GM19438 (cell line): ENCODE measurements around the gene PFKFB3.
A peak's percentile ranks its signal among the peaks of the same experiment; 100 is the strongest.
"Not testable (repeated sequence)": the region's sequence is repeated elsewhere in the genome, so short reads cannot be mapped to it uniquely, and the experiment has no call there.

ENCODE experiments used
- ATAC-seq: cut with Tn5 transposase; IDR thresholded peaks from one replicate; pipeline ENCODE4 v1.9.1; 2021; ENCODE audit warnings: low read depth; ENCODE audit not compliant: unreplicated experiment

Gene PFKFB3

GRCh38 chr10:6269432-6269831 is 66.7 kb downstream of the PFKFB3 start:
- no peak for ATAC-seq

DNA sequence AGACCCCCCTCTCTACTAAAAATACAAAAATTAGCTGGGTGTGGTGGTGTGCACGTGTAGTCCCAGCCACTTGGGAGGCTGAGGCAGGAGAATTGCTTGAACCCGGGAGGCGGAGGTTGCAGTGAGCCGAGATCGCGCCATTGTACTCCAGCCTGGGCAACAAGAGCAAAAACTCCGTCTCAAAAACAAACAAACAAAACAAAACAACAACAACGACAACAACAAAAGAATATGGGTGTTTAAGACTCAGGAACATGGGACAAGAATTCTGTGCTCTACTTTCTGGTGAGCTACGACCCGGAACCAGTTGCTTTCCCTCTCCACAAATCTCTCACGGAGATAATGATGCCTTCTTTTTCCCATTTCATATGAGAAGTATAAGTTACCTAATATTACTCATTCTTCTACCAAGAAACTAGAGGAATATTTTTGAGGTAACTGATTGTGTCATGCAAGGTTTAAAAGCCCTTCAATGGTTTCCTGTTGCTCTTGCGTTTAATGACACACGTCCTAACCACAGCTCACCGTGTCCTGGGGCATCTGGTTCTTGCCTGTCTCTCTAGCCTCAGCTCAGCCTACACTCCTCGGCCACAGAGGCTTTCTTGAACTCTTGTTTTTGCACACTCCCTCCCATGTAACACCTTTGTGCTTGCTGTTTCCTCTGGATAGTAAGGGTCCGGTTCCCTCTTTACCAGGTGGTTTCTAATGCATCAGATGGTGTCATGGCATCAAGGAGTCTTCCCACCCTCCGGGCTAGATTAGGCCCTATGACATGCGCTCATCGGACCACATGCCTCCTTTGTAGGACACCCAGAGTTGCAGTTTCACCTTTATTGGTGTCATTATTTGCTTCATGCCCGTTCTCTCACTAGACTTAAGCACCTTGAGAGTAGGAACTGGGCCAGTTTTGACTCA is 67.5 kb downstream of the PFKFB3 start:
- peak; percentile 77 for ATAC-seq

DNA sequence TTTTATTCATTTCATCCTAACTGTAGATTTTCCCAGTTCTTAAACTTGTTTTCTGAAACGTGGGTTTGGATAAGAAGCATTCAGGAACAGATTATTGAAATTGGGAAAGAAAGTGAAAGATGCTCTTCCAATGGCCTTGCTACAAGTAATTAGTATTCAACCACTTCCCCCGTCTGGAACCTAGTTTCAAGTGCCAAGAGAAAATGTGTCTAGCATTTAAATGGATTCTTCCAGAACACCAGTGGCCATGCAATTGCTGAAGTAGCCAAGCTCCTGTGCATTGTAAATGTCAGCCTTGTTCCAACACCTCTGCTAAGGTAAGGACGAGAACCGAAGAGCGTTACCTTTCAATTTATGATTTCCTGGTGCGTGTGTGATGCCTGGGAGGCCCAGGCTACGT is 68.2 kb downstream of the PFKFB3 start:
- ATAC-seq: no peak

DNA sequence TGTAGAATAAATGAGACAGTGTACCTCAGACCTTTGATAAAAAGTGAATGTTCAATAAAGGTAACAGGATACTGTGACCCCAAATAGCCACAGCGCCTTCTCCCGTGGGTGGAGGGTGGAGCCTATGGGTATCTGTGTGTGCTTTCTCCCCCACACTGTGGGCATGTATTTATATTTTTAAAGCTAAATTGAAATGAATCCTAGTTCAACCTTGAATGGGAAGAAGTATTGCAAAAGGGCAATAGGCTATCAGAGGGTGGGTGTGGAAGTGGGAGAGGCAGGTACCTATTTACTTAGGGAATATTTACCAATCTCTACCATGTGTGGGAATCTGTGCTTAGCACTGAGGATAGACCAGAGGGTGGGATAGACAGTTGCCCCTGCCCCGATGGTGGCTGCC is 68.9 kb downstream of the PFKFB3 start:
- no peak for ATAC-seq

GRCh38 chr10:6272126-6272525 is 69.4 kb downstream of the PFKFB3 start:
- ATAC-seq: no peak

GRCh38 chr10:6273351-6273750 is 70.6 kb downstream of the PFKFB3 start:
- ATAC-seq: no peak

GRCh38 chr10:6274040-6274439 is 71.3 kb downstream of the PFKFB3 start:
- ATAC-seq: no peak

GRCh38 chr10:6274484-6274883 is 71.8 kb downstream of the PFKFB3 start:
- ATAC-seq: no peak

DNA sequence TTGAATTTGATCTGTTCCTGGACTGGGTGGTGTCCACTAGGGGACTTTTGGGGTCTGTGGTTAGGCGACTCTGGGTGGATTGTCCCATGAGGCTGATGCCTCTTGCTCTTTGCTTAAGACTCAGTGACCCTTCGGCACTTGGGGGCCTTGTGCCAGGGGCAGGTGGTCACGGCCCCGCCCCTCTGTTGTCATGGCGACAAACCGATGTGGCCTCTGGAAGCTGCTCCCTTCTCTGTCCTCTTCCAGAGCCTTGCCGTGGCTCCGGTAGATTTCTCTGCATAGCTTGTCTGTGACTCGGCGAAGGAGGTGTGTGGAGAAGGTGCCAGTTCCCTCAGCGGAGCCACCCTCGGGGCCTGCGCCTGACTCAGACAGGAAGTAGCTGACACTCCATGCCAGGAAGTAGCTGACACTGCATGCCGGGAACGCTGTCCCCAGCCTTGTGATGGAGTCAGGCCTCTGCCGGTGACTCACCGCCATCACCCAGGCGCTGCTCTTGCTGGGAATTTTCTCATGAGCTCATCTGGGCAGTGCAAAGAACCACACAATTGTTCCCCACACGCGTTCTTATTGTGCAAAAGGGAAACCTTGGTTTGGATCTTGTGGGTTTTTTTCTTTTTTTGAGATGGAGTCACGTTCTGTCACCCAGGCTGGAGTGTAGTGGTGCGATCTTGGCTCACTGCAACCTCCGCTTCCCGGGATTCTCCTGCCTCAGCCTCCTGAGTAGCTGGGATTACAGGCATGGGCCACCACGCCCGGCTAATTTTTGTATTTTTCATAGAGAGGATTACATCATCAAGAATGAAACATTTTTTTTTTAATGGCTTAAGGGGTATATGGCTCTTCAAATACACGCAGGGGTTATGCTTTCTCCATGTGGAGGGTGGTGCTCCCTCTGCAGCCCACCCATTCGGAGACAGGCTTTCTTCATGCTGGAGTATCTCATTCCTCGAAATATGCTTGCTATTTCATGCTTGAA is 72.6 kb downstream of the PFKFB3 start:
- ATAC-seq: no peak

GRCh38 chr10:6276356-6276755 is 73.6 kb downstream of the PFKFB3 start:
- ATAC-seq: no peak

DNA sequence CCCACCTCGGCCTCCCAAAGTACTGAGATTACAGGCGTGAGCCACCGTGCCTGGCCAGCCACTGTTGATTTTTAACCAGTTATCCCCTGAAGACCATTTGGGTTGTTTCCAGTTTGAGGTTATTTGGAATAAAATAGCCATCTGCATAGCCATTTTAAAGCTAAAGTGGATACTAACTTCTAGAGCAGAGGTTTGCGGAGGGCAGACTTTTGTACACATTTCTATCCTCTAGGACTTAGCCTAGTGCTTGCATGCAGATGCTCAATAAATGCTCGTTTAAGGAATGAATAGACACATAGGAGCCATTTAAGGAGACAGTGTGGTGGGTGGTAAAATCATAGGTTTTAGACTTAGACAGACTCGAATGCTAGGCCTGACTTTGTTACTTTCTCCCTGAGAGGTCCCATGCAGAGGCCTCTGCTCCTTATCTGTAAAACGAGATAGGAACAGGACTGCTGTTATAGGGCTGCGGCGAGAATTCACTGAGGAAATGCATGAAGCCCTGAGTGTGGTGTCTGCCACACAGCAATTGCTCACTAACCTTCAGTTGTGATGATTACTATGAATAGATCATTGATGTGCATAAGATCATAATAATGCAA is 75.9 kb downstream of the PFKFB3 start:
- ATAC-seq: no peak

- ATAC-seq: no peak
Measured at GRCh38 chr10:6279540-6280267, 77.0 kb downstream of the PFKFB3 start.

- no peak for ATAC-seq
Measured at GRCh38 chr10:6280291-6280690, 77.6 kb downstream of the PFKFB3 start.

DNA sequence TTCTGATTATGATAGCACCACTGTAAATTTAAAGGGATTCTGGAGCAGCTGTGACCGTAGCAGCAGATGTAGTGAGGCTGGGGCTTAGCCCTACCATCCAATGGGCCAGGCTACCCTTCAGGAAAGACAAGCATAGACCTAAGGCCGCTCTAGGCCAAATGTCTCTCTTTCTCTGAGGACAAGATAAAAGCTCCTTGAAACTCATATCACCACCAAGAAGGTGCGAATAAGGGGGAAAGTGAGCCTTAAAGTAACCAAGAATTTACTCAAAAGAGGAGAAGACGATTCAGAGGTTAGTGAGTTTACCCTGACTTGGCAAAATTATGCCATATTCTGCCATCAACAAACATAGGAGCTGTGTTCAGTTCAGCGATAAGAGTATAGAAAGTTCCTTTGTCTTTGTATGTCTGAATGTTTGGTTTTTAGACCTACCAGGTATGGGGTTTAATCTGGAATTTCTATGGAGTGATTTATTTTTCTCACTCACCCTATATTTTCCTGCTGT is 79.8 kb downstream of the PFKFB3 start:
- ATAC-seq: no peak

DNA sequence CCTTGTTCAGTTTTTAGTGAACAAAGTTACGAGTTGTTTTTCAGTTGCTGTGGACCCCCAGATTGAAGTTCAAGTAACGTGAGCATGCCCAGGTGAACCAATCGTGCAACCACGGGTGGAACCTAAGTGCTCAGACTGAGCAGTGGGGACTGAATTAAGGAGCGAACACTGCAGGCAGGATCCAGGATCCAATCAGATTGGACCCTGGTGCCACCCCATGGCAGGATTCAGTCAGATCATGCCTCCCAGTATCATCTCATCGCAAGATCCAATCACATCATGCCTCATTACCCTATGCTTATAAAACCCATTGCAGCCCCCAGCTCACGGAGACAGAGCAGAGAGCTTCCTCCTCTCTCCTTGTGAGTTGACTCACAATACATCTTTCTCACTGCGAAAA is 80.9 kb downstream of the PFKFB3 start:
- ATAC-seq: no peak

GRCh38 chr10:6290621-6291020 is 87.9 kb downstream of the PFKFB3 start:
- ATAC-seq: not testable (repeated sequence)

GRCh38 chr10:6292741-6293151 is 90.0 kb downstream of the PFKFB3 start:
- no peak for ATAC-seq

DNA sequence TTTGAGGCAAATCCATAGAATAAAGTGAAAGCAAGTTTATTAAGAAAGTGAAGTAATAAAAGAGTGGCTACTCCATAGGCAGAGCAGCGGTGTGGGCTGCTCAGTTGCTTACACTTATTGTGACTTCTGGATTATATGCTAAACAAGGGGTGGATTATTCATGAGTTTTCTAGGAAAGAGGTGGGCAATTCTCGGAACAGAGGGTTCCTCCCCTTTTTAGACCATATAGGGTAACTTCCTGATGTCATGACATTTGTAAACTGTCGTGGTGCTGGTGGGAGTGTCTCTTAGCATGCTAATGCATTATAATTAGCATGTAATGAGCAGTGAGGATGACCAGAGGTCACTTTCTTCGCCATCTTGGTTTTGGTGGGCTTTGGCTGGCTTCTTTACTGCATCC is 93.7 kb downstream of the PFKFB3 start:
- ATAC-seq: not testable (repeated sequence)

DNA sequence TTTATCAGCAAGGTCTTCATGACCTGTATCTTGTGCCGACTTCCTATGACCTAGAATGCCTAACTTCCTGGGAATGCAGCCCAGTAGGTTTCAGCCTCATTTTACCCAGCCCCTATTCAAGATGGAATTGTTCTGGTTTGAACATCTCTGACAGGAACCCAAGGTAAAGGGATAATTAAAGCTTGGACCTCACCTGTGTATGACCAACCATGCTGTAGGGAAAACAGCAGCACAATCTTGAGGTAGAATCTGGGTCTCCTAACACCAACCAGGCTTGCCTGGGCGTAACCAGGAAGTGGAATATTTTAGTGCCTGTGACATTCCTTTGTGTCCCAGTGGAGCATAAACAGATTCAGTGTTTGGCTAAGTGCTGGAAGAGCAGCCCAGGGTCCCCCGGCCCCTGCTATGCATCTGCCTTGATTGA is 94.1 kb downstream of the PFKFB3 start:
- no peak for ATAC-seq

- no peak for ATAC-seq
Measured at GRCh38 chr10:6297522-6297921, 94.8 kb downstream of the PFKFB3 start.
